GM11168 (cell line): ENCODE measurements around the gene DOCK4.

Experiments
- in situ Hi-C: fragments of 300-500 bp; cut with MboI; formaldehyde crosslinking; loops from one replicate; pipeline ENCODE4 v1.12.0; 2022; ENCODE audit warnings: low sequenced_read_pairs; ENCODE audit not compliant: unreplicated experiment

Gene DOCK4

DNA sequence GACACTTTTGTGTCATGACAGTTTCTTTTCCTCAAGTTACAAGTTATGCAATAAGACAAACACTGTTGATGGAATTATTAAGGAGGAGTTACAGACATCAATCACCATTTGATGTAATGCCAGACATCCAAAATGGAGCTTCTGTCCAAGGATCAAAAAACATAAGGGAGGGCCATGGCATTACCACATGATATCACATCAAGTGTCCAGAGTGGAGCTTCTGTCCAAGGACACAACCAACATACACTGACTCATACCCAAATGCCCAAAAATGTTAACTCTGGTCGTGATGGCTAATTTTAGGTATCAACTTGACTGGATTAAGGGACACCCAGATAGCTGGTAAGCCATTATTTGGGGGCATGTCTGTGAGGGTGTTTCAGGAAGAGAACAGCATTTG lies 140.4 kb downstream of the DOCK4 start:
- in situ Hi-C loops: no loop called here

DNA sequence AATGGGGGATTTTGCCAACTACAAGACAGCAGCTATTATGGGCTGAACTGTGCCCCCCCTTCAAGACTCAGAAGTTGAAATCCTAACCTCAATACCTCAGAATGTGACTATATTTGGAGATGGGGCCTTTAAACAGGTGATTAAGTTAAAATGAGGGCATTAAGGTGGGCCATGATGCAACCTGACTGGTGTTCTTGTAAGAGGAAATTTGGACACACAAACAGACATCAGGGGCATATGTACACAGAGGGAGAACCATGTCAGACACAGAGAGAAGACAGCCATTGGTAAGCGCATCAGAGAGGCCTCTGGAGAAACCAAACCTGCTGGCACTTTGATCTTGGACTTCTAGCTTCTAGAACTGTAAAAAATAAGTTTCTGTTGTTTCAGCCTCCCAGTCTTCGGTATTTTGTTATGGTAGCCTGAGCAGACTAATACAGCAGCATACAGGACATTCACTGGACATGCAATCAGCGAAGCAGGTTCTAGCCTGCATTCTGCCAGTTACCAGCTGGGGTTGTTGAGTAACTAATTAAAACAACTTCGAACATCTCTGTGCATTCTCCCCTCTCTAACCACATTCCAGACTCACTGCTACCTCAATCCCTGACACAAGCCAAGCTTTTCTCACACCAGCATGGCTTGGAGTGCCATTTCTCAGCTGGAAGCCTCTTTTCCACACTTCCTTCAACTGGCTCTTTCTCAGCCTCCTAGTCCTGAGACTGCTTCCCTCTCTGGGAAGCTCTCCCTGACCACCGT lies 141.4 kb downstream of the DOCK4 start:
- in situ Hi-C loops: no loop called here

DNA sequence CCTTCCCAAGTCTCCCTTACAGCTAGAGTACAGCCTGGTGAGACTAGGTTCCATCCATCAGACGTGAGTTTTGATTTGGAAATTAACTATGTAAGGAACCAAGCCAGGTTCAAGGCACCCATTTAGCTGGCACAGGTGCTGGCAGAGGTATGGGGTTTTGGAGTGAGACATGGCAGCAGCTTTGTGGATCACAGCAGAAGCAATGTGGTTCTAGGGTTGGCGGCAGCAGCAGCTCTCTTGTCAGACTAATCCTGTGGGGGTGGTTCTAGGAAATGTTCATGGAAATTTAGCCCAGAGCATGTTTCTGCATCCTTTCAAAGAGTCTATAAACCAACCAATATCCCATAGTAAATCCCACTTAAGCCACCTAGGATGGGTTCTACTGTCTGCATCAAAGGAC lies 142.2 kb downstream of the DOCK4 start:
- in situ Hi-C loops: no loop called here

- in situ Hi-C loops: no loop called here
Observed at GRCh38 chr7:112061051-112061450, 145.1 kb downstream of the DOCK4 start.

- in situ Hi-C loops: no loop called here
Observed at GRCh38 chr7:112060625-112061024, 145.6 kb downstream of the DOCK4 start.

- in situ Hi-C loops: no loop called here
Observed at GRCh38 chr7:112059675-112060074, 146.5 kb downstream of the DOCK4 start.

DNA sequence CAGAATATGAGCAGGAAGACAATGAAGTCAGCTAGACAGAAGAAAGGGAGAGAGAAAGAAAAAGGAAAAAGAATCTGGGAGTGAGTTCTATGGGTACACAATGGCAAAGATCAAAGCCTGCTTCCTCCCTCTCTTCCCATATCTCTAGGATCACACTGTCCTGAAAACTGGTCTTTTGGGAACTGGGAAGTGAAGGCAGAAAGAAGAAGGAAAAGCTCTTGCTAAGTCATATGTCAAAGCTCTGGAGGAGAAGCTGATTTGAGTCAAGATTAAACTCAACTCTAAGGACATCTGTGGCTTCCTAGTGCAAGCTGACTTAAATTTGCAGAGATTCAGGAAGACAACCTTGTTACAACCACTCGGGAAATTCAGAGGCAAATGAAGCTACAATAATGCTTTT lies 147.5 kb downstream of the DOCK4 start:
- in situ Hi-C loops: no loop called here

GRCh38 chr7:112056409-112056808 lies 149.8 kb downstream of the DOCK4 start:
- in situ Hi-C loops: no loop called here

DNA sequence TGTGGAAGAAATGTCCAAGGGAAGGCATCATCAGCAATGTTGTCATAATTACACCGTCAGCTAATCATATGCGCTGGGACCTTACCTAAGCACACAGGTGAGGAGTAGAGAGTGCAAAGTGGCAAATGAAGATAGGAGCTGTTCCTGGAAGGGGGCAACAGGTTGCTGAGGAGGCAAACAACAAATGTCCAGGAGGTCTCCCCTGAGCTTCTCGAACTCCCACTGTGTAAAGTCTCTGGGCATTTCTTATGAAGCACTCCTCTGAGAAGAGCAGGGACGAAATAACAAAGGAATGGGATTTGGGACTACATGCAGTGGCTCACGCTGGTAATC lies 152.5 kb downstream of the DOCK4 start:
- in situ Hi-C loops: no loop called here

GRCh38 chr7:112052993-112053736 lies 153.0 kb downstream of the DOCK4 start:
- in situ Hi-C loops: no loop called here

- in situ Hi-C loops: no loop called here
Observed at GRCh38 chr7:112052498-112052897, 153.7 kb downstream of the DOCK4 start.

DNA sequence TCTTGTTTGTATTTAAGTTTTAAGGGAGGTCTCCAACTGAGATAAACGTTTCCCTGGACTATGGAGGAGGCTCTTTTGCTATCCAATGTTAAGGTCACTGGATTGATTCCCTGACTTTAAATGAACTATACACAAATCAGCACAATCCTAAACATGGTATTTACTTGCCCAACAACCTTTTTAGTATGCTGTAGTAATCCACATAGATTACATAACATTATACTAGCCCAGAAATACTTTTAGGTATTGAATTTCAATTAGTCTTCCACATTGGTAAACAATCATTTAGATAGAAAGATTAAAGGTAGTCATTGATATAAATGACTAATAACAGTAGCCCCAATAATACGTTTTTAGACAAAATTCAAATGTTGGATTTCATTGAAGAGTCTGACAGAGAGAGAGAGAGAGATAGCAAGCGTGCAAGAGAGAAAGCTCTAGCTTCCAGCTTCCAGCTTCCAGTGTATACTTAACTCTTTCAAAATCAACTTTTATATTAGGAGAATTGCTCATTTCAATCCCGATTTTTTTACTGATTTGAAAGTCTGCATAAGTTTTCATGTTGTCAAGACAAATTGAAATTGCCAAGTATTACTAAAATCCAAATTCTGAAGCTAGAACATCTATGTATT lies 155.8 kb downstream of the DOCK4 start:
- in situ Hi-C loops: no loop called here

GRCh38 chr7:112049555-112050249 lies 156.5 kb downstream of the DOCK4 start:
- in situ Hi-C loops: no loop called here

DNA sequence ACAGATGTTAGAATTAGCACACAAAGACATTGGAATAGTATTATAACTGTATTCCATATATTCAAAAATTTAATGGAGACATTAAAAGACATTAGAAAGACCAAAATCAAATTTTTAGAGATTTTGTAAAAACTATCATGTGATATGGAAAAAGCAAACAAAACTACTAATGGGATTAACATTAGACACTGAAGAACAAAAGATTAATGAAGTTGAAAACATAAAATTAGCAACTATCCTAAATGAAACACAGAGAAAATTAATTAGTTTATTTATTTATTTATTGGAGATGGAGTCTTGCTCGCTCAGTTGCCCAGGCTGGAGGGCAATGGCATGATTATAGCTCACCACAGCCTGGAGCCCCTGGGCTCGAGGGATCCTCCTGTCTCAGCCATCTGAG lies 158.8 kb downstream of the DOCK4 start:
- in situ Hi-C loops: no loop called here

- in situ Hi-C loops: no loop called here
Observed at GRCh38 chr7:112045222-112045621, 161.0 kb downstream of the DOCK4 start.

DNA sequence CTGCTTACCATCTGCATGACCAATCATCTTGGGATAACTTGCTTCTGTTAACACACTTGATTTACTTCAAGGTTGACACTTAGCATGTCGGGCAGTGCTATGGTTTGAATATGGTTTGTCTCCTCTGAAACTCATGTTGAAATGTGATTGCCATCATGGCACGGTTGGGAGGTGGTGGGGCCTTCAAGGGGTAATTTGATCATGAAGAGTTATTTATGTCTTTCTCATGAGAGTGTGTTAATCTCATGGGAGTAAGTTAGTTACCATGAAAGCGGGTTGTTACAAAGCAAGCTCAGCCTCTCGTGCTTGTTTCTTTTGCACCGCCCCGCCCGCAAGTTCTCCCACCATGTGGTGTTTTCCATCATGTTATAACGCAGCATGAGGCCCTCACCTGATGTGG lies 163.6 kb downstream of the DOCK4 start:
- in situ Hi-C loops: no loop called here

- in situ Hi-C loops: no loop called here
Observed at GRCh38 chr7:112038353-112038752, 167.8 kb downstream of the DOCK4 start.

DNA sequence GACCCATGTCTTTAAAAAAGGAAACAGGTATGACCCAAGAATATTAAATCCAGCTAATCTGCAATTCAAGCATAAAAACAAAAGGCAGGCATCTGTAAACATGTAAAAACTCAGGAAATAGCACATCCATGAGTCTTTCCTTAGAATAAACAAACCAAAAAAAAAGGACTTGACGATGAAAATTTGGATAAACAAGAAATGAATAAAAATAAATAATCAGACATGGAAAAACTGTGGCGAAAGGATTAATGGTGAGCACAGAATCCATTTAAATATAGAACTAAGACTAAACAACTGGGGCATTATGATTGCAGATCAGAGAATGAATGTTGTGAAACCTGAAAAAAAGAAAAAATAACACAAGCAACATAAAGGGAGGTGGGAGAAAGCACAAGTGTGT lies 170.1 kb downstream of the DOCK4 start:
- in situ Hi-C loops: no loop called here

GRCh38 chr7:112031689-112032088 lies 174.5 kb downstream of the DOCK4 start:
- in situ Hi-C loops: no loop called here

DNA sequence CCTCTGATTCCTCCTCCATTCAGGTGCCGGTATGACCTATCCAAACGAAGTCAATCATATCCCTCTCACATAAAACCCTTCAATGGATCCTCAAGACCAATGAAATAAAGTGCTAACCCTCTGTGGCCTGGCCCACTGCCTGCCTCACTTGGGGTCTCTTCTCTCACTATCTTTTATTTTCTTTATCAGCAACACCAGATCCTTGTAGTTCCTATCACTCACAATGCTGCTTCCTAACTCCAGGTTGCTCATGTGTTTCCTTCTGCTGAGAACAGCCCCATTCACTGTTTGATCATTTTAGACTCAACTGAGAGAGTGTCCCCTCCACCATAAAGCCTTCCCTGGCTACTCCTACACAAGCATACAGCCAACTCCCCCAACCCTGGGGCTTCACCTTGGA lies 180.6 kb downstream of the DOCK4 start:
- in situ Hi-C loops: no loop called here

GRCh38 chr7:112023786-112024185 lies 182.4 kb downstream of the DOCK4 start:
- in situ Hi-C loops: no loop called here
